ENCODE results near the gene MMP25.

DNA sequence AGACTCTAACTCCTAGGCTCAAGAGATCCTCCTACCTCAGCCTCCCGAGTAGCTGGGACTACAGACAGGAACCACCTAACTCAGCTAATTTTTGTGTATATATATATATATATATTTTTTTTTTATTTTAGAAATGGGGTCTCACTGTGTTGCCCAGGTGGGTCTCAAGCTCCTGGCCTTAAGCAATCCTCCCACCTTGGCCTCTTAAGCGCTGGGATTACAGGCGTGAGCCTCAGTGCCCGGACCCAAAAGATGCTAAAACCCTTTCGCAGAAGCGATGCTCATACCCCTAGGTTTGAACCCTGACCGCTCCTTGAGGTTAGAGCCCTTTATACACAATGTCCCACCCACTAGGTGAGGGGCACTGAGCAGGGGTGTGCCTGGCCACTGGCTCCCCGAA lies 35.9 kb upstream of the MMP25 start:
- TF ChIP-seq POLR2A (IDR thresholded peaks at IDR 0.05; ENCODE audit: low read depth, low read length) = no peak
- TF ChIP-seq POLR2AphosphoS5 (IDR thresholded peaks at IDR 0.05; ENCODE audit: low read depth, low read length) = no peak
